GM18873 (cell line): ENCODE data around the gene SMPD1.

Experiments
- ATAC-seq: cut with Tn5 transposase; IDR thresholded peaks from one replicate; pipeline ENCODE4 v1.9.1; 2021; ENCODE audit warnings: mild to moderate bottlenecking, moderate library complexity, moderate number of reproducible peaks; ENCODE audit not compliant: unreplicated experiment, low FRiP score

The SMPD1 gene

DNA sequence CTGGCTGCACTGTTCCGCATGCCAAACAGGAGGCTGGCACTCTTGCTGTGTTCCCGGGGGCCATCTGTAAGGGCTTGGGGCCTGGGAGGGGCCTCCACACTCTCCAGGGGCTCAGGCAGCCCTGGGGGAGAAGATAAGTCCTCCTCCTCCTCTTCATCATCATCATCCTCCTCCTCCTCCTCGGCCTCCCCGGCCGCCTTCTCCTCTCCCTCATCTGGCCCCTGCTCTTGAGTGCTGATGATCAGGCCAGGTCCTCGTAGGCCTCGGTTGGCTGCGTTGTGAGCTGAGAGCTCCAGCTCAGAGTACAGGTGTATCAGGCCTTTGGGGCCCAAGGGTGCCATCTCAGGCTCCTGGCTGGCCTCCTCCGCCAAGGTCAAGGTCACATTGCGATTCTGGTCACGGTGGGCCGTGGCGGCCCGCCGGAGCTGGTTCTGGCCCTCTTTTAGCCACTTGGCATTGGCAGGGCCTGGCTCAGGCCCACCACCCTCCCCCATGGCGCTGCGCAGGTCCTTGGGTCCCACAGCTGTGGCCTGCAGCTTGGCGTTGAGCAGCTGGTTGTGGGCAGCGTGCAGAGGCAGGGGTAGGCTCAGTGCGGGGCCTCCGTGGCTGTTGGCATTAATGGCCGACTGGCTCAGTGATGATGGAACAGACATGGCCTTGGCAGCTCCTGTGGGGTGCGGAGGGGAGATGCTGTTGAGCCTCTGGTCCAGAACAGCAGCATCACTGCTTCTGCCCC lies 20.6 kb downstream of the SMPD1 start:
- no peak for ATAC-seq

DNA sequence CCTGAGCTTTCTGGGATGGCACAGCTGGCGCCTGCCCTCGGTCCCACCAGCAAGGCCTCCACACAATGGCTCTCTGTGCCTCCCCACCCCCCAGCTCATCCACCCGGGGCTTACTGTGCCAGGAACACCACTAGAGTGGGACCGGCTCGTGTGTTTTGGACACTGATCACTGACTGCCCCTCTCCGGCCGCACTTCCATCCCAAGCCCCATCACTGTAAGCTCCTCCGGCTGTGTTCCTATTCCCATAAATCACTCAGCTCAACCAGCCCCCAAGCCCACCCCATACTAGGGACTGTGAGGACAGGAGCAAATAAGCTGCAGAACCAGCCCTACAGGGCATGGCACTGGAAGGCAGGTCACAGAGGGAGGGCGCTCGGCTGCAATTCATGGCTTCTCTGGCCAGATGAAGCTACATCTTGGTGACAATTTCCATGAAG lies 21.3 kb downstream of the SMPD1 start:
- ATAC-seq = no peak

- ATAC-seq = no peak
These were observed 23.5 kb downstream of the SMPD1 start for GRCh38 chr11:6413791-6414201.

DNA sequence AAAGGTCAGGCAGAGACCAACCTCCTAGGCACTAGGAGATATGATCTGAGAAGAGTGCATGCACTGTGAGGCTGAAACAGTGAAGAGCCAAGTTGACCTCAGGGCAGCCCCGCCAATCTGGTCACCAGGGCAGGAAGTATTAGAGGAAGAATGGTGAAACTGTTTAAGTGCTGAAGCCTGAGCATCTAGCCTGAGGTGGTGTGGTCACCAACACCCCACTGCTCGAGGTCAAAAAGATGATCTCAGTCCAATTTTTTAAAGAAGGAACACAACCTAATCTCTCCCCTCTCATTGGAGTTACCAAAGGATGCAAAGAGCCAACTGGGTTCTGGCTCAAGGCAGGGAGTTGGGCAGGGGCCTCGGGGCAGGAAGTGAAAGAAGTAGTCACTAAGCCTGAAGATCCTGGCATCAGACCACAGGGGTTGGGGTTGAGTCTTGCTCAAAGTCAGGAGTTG lies 24.6 kb downstream of the SMPD1 start:
- ATAC-seq = no peak

GRCh38 chr11:6415797-6416196 lies 25.5 kb downstream of the SMPD1 start:
- ATAC-seq = no peak

GRCh38 chr11:6417907-6418556 lies 27.8 kb downstream of the SMPD1 start:
- no peak for ATAC-seq

DNA sequence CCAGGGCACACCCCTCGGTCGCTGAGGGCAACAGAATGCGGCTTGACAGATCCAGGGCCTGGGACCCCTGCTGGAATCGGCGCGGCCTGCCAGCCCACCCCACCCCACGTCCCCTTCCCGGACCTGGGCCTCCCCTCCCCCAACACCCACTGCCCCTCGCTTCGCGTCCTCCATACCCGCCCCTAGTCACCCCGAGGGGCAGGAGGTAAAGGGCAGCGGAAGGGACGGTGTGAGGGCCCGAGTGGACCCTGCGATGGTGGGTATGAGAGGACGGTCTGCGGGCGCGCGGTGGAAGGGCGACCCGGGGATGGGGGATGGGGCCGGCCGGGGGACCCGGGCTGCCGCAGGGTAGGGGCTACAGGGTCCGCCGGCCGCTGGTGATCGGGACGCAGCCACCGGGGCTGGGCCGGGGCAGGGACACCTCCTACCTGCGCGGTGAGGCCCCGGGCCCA lies 28.3 kb downstream of the SMPD1 start:
- ATAC-seq = no peak

GRCh38 chr11:6419009-6419631 lies 28.8 kb downstream of the SMPD1 start, which contains the start of gene APBB1:
APBB1 (minus strand) TSS chr11:6419094; CDS start chr11:6411347, 7,747 bp downstream.
- ATAC-seq = no peak

GRCh38 chr11:6420677-6421076 lies 30.4 kb downstream of the SMPD1 start:
- no peak for ATAC-seq

DNA sequence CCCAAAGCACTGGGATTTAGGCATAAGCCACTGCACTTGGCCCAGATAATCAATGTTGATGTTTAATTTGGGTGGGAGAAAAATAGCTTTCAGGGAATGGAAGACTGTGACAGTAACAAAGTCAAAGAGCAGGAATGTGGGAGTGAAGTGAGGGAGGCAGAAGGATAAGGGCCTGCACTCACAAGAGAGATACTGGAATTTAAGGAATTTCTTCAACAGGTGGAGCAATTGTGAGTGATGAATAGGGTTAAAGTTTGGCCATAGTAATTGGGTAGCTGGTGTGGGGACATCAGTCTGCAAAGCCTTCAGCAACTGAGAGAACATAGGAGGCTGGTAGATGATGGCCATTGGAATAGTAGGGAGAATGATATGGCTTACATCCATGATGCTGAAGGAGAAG lies 37.2 kb downstream of the SMPD1 start:
- no peak for ATAC-seq

DNA sequence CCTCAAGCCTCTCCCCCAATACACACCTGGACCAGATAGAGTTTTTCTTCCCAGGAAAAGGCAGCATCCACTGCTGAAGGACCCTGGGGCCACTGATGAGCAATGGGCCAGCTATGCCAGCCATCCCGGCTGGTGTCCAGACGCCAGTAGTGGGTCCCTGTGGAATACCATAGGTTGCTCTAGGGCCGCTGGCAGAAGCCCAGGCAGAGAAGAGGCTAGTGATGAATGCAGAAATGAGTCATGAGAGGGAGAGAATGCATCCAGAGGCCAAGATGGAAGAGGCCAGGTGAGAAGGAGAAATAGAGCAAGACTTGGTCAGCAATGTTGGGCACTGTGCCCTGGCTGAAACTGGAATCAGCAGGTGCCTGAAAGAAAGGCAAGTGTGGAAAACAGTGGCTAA lies 41.6 kb downstream of the SMPD1 start:
- no peak for ATAC-seq

DNA sequence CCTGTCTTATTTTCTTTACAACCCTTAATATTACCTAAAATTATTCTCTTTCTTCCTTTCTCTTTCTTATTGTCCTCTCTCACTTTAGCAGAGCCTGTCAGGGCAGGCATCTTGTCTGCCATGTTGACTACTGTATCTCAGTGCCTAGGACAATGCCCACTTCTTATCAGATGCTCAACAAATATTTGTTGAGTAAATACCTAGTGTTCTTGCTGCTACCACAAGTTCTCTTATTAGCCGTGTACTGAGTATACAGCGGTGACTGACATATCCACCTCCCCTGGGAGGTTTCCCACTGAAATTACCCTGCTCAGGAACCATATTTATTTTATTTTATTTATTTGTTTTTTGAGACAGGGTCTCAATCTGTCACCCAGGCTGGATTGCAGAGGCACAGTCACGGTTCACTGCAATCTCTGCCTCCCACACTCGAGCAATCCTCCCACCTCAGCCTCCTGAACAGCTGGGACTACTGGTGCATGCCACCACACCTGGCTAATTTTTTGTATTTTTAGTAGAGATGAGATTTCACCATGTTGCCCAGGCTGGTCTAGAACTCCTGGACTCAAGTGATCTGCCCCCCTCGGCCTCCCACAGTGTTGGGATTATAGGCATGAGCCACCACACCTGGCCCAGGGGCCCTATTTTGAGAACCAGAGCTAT lies 43.9 kb downstream of the SMPD1 start:
- ATAC-seq = no peak

DNA sequence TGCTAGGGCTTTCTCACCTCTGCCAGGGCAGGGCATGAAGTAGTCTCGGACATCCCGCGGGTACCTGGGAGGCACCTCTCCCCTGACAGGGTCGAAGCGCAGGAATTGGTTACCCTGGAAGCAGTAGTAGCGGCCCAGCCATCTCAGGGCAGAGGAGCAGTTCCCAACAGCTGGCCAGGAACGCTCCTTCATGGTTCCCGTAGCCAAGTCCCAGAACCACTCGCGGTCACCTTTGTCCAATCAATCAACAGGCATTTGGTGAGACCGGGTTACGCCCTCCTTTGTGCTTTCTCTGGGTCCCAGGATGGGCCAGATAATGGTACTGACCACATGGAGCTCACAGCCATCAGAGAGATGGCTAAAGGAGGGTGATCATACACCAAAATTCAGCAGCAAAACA lies 47.1 kb downstream of the SMPD1 start:
- ATAC-seq = no peak

- ATAC-seq = no peak
These were observed 47.7 kb downstream of the SMPD1 start for GRCh38 chr11:6437993-6438392.

- no peak for ATAC-seq
These were observed 48.8 kb downstream of the SMPD1 start for GRCh38 chr11:6438979-6439571.

DNA sequence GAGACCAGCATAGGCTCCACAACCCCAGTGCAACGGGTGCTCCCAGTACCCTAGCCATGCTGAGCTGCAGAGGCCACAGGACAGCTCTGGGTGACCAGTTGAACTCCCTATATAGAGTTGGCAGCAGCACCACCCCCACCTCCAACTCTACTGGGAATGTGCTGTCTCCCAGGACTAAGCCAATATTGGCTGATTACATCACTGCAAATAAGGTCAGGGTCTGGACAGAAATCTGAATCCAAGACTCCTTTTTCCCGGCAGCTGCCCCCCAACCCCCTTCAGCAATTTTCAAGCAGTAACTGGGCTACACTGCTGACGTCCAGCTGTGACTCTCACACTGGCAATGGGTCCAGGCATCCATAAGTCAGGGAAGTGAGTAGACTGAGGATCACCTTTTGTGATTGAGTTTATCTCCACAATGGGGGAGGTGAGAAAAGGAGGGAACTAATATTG lies 50.7 kb downstream of the SMPD1 start, which contains the start of gene HPX:
HPX (minus strand) TSS at position 82 of the 453 bp plus-strand sequence; CDS start at position 58, 24 bp downstream.
- no peak for ATAC-seq

GRCh38 chr11:6442441-6442840 lies 52.2 kb downstream of the SMPD1 start:
- ATAC-seq = no peak

DNA sequence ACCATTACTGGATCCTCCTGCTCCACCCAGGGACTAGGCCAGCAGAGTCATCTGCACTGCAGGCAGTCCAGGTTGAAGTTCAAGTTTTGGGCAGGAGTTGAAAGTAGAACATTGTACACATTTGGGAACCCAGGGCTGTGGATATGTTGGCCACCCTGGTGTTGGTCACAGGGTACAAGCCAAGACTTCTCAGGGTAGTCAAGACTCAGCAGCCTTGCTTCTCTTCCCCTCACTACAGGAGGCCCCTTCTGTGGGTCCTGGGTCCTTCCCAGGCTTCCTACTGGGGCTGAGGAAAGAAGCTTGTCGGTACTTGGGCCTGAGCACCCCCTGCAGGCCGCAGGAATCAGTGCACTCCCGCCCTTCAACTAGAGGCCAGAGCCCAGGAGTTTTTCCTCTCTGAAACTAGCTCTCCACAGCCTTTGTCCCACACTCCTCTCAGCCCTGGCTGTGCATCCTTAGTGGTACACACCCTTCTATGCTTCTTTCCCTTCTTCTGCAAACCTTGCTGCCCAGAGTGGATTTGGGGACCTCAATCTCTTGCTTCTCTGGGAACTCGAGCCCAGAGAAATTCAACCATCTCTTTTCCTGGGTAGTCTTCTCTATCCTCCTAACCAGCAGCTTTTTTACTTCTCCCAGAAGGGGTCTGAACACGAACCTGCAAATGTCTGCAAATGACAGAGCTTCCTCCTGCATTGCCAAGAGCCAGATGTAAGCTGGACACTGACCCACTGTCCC lies 53.2 kb downstream of the SMPD1 start:
- ATAC-seq = peak; percentile 52
